ENCODE data around the gene SIPA1L3.
"Not testable (repeated sequence)": the region's sequence is repeated elsewhere in the genome, so short reads cannot be mapped to it uniquely, and the experiment has no call there.

The SIPA1L3 gene

GRCh38 chr19:38045554-38046253, 138.7 kb downstream of the SIPA1L3 start:
- DNase-seq (ENCODE audit: low spot score): no peak

GRCh38 chr19:38046254-38047048, 139.4 kb downstream of the SIPA1L3 start:
- no peak for DNase-seq (ENCODE audit: low spot score)

DNA sequence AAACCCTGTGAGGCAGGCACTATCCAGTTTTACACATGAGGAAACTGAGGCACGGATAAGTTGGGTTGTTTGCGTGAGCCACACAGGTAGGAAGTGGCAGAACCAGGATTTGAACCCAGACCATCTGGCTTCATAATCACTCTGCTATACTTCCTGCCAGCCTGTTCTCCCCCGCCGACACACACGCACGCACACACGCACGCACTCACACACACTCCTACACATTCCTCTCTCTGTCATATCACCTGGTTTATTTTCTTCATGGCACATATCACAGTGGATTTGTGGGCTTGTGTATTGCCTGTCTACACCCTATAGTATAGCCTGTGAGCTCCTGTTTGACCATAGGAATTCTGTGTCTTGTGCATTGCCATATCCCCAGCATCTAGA, 140.0 kb downstream of the SIPA1L3 start:
- DNase-seq (ENCODE audit: low spot score): no peak

DNA sequence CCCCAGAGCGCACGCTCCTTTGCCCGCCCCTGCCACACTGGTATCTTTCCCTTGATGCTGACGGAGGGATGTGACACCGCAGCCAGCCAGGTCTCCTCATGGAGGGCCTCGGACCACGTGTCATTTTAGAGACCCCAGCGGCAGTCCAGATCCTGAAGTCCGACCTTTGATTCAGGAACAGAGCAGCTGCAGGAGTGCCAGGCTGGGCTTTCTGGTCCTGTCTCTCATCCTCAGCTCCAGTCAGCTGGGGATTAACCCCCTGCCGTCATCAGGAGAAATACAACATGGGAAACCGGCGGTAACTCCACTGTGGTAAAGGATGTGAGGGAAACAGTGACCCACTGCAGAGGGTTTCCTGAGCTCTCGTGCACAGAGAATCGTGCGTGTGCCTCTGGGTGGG, 140.6 kb downstream of the SIPA1L3 start:
- DNase-seq (ENCODE audit: low spot score): no peak

- no peak for DNase-seq (ENCODE audit: low spot score)
These were observed 142.2 kb downstream of the SIPA1L3 start for GRCh38 chr19:38049105-38049649.

- no peak for DNase-seq (ENCODE audit: low spot score)
These were observed 148.0 kb downstream of the SIPA1L3 start for GRCh38 chr19:38055010-38055409.

- no peak for DNase-seq (ENCODE audit: low spot score)
These were observed 148.9 kb downstream of the SIPA1L3 start for GRCh38 chr19:38055655-38056521.

DNA sequence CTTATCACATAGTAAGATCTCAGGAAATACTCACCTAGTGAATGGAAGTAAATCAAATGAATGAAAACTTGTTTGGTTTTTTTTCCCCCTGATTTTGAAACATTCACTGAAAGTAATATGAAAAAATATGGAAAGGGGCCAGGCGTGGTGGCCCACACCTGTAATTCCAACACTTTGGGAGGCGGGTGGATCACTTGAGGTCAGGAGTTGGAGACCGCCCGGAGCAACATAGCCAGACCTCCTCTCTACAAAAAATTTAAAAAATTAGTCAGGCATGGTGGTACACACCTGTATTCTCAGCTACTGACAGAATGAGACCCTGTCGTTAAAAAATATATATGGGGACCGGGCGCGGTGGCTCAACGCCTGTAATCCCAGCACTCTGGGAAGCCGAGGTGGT, 149.6 kb downstream of the SIPA1L3 start:
- no peak for DNase-seq (ENCODE audit: low spot score)

- DNase-seq (ENCODE audit: low spot score): no peak
These were observed 151.1 kb downstream of the SIPA1L3 start for GRCh38 chr19:38057959-38058690.

- DNase-seq (ENCODE audit: low spot score): no peak
These were observed 152.9 kb downstream of the SIPA1L3 start for GRCh38 chr19:38059897-38060296.

DNA sequence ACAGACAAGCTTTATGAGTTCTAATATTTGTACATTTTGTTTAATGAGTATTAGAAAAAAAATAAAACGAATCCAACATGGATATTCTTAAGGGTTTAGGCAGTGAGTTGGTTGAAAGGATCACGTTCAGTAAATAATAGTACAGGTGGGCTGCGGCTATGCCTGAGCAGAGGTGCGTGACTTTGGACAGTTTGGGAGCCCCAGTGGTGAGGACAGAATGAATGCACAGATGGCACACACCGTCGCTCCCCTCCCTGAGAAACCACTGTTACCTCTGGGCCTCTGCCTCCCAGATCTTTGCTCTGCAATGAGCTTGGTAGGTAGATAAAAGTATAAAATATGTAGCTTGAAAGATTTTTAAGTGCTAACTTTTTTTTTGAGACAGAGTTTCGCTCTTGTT, 153.3 kb downstream of the SIPA1L3 start:
- no peak for DNase-seq (ENCODE audit: low spot score)

DNA sequence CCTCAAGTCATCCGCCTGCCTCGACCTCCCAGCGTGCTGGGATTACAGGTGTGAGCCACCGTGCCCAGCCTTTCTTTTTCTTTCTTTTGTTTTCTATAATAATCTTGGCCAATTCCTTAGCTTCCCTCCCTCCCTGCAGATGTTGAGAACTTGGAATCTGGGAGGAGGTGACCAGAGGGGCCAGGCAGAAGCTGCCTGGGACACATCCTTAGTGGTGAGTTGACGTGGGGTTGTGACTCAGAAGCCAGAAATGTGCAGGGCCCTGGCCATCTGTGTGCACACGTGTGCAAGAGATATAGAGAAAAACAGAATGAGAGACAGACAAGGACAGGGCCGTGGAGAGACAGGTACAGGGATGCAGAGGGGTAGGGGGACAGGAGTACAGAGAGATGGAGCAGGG, 154.3 kb downstream of the SIPA1L3 start:
- no peak for DNase-seq (ENCODE audit: low spot score)

GRCh38 chr19:38062959-38063761, 156.2 kb downstream of the SIPA1L3 start:
- no peak for DNase-seq (ENCODE audit: low spot score)

DNA sequence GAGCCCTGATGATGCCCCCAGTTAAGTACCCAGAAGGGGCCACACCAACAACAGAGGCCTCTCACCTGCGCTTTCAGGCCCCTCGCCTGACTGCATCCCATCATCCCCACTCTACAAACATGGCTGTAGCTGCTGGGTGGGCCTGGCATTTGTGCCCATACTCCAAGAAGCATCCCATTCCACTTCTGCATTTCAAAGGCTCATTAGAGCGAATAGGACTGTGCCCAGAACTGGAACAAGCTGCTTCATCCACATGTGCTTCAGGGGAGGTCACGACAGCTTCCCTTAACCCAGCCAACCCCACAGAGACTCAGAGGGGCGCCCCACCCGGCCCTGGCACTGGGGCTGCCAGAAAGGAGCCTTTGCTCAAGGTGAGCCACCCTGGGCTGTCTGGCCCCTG, 156.9 kb downstream of the SIPA1L3 start:
- DNase-seq (ENCODE audit: low spot score): no peak

GRCh38 chr19:38064661-38065425, 157.8 kb downstream of the SIPA1L3 start:
- DNase-seq (ENCODE audit: low spot score): no peak

- not testable (repeated sequence) for DNase-seq (ENCODE audit: low spot score)
These were observed 158.8 kb downstream of the SIPA1L3 start for GRCh38 chr19:38065775-38066174.

GRCh38 chr19:38068826-38069225, 161.8 kb downstream of the SIPA1L3 start:
- no peak for DNase-seq (ENCODE audit: low spot score)

- no peak for DNase-seq (ENCODE audit: low spot score)
These were observed 163.6 kb downstream of the SIPA1L3 start for GRCh38 chr19:38070573-38070972.

- not testable (repeated sequence) for DNase-seq (ENCODE audit: low spot score)
These were observed 164.0 kb downstream of the SIPA1L3 start for GRCh38 chr19:38071054-38071453.

- no peak for DNase-seq (ENCODE audit: low spot score)
These were observed 164.6 kb downstream of the SIPA1L3 start for GRCh38 chr19:38071647-38072046.

All from hematopoietic multipotent progenitor cell treated with erythropoietin and hydrocortisone succinate and interleukin-3 and kit ligand, for 15 days (in vitro differentiated cells).